HG03039 (cell line): Measurements from ENCODE around the gene NDUFS6.
"Not testable (repeated sequence)": the region's sequence is repeated elsewhere in the genome, so short reads cannot be mapped to it uniquely, and the experiment has no call there.

Experiments
- ATAC-seq: cut with Tn5 transposase; IDR thresholded peaks from one replicate; pipeline ENCODE4 v1.9.1; 2021; ENCODE audit warnings: mild to moderate bottlenecking, moderate library complexity; ENCODE audit not compliant: unreplicated experiment

Gene NDUFS6

DNA sequence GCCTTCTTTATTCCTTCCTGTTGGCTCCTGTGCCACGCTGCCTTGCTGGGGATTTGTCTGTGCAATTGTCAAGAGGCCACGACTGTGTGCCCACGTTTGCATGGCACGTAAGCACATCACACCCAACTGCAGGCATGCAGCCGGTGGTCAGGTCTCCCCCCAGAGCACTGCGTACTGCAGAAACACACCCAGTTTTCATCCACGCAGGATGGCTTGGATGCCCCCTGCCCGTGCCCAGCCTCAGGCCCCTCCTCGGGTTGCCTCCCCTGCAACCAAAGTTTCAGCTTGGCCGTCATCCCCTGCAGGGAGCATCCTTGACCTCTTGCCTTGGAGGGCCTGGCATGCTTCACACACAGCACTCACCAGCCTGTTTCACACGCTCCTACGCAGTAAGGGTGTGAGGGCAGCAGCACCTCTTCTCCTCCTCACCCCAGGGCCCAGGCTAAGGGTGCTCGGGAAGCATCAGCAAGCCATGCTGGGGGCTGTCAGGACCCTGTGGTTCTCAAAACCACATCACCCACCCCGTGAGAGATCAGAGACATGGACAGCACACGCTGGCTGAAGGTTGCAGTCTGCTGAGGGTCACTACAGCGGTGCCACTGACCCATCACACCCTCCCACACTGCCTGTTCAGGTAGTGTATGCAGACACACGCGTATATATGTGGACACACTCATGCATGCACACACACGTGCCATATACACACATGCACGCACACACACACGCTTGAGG, 4.7 kb upstream of the NDUFS6 start:
- ATAC-seq = no peak

DNA sequence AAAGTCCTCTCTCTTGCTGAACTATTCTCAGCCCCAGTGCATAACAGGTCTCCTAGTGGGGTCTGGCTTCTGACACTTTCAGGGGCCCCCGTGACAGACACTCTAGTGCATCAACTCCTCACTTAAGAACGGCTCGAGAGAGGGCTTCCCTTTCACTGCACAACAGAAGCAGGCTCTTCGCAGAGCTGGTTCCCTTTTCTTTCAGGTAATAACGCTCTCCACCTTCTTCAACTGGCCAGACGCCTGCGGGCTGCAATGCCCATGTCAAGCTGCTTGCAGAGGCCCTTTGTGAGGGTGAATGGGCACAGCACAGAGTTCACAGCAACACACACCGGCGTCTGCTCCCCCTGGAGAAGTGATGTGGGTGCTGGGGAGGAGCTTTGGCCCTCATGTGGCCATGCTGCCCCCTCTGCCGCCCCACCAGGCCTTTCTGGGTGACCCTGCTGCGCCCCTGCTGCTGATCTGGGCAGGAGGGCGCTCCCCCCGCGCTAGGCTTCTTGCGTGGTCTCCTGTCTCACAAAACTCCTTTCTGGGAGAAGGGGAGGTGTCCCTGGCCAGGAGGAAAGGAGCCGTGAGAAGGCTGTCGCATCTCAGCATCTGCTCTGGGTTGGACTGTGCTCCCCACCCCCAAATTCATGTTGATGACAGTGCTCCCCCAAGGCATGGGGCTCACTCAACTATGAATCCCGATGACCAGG, 4.0 kb upstream of the NDUFS6 start:
- no peak for ATAC-seq

DNA sequence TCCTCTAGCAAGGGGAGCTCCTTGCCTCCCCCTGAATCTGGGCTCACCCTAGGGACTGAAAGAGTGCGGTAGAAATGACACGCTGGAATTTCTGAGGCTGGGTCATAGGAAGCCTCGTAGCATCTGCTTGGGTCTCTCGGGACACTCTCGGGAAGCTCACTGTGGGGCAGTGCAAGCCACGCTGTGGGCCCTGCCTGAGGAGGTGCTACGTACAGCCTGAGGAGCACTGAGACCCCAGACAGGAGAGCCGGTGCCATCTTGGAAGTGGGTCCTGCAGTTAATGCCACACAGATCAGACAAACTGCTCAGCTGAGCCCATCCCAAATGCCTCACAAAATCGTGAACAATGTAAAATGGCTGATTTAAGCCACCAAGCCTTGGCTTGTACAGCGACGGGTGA, 3.4 kb upstream of the NDUFS6 start:
- ATAC-seq = no peak

GRCh38 chr5:1798589-1798988, 2.6 kb upstream of the NDUFS6 start:
- not testable (repeated sequence) for ATAC-seq

- ATAC-seq = peak; percentile 29
Observed at GRCh38 chr5:1799110-1799601, 2.1 kb upstream of the NDUFS6 start.

DNA sequence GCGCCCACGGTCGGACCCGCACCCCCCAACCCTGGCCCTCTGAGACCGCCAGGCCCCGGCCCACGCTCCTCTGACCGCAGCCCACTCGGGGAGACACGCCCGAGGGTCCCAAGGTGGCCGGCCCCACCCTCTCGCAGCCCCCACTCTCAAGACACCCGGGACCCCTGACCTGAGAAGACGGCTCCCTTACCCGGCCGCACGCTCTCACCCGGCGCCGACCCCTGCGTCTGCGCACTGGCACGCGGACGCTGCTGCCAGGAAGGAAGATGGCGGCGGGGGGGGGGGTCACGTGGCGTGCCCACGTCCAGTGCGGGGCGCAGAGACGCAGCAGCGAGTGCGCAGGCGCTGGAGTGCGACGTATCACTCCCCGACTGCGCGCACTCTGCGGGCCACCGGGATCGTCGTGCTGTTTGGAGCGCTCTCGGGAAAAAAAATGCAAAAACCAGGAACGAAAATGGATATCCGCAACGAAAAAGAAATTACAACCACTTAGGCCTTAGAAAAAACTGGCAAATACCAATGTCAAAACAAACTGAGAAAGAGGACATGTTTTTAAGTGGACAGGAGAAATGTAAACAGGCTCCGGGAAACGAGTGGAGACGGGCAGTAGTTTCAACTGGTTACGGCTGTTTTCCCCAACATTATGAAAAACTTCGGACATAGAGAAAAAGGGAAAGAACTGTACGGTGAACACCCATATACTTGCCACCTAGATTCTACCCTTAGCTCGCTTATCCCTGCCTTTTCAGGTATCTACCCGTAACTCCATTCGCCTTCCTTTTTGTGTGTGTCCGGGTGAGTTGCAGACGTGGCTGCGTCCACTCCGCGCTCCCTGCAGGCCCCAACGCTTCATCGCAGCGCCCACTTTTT, 1.4 kb upstream of the NDUFS6 start, which contains the start of gene MRPL36:
Gene MRPL36 (minus strand): TSS at position 236 of the 870 bp plus-strand sequence. CDS start 902 bp downstream, outside the sequence.
- peak; percentile 44 for ATAC-seq

GRCh38 chr5:1800472-1801221, 560 bp upstream of the NDUFS6 start:
- peak; percentile 30 for ATAC-seq

- no peak for ATAC-seq
Observed at GRCh38 chr5:1801967-1802295, 724 bp downstream of the NDUFS6 start.

DNA sequence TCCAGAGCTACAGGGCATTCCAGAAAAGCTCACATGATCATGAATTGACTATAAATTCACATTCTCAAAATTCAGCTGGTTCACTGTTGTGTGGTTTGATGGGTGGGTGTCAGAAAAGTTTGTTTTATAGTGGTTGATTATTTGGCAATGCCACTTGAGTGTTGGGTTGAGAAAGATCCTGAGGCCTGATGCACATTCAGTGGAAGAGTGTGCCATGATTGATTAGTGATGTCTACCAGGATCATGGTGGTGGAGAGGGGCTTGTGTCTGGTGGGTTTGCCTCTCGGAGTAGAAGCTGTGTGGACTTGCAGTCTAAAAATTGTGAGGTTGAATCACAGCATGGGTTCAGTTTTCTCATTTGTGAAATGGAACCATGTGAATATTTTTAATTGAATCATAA, 2.0 kb downstream of the NDUFS6 start:
- no peak for ATAC-seq

- no peak for ATAC-seq
Observed at GRCh38 chr5:1804001-1804690, 2.9 kb downstream of the NDUFS6 start.

DNA sequence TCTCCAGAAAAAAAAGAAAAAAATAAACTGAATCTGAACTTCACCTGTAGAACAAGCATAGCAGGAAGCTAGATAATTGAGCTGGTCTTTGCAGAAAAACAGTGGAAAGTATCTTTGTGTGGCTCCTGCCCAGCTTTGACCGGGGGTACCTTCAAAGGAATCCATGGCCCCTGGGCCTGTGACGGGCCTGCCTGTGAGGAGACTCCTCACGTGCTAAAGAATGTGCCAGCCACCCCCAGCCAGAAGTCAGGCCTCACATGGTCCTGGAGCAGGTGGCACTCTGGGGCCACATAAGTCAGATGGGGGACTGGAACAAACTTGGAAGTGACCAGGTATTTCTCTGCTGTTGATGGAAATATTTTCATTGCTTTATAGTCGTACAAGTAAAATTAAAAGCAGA, 4.1 kb downstream of the NDUFS6 start:
- ATAC-seq = no peak

- ATAC-seq = no peak
Observed at GRCh38 chr5:1805736-1806135, 4.5 kb downstream of the NDUFS6 start.

DNA sequence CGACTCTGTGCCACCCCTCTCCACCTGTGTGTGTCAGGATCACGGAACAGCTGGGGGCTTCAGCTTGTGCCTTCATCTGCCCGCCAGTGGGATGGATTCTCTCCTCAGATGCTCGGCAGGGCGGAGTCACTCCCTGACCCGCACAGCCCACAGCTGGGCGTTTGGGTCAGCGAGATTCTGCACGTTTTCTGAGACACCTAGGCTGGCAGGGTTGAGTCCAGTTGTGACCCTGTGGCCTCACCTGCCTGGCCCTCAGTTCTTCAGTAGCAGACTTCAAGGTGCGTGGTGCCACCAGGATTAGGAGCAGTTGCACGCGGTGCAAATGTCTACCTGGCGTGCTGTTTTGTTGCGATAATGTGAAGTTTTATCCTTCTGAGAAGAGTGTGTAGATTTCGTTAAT, 5.0 kb downstream of the NDUFS6 start:
- ATAC-seq = no peak

- ATAC-seq = no peak
Observed at GRCh38 chr5:1806974-1807373, 5.8 kb downstream of the NDUFS6 start.

DNA sequence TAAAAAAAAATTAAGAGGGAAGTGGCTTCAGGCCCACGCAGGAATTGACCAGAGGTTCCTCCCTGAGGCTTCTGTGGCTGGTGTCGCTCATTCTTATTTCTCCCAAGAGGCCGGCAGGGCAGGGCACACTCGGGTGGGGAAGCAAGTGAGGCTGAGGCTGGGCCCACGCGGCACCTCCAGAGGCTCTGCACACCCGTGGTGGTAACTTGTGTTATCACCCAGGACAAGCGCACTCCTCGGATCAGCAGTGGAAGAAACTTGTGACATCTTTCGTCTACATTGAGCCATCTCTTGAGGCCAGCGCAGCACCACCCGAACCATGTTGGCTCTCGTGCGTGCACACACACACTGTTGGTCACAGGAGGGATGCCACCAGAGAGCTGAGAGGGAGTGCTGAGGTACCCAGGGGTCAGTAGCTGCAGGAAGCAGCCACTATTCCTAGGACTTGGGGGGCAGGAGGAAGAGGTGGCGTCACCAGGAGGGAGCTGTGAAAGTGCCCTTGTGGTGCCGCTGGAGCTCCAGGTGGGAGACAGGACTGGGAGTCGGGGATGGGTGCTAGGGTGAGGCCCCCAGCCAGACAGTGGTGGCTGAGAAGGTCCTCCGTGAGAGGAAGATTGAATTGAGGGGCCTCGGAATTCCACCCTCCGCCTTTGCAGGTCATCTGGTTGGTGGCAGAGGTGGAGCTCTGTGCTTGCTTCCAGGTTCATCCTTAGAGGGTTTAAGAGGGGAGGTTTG, 6.4 kb downstream of the NDUFS6 start:
- ATAC-seq = no peak

DNA sequence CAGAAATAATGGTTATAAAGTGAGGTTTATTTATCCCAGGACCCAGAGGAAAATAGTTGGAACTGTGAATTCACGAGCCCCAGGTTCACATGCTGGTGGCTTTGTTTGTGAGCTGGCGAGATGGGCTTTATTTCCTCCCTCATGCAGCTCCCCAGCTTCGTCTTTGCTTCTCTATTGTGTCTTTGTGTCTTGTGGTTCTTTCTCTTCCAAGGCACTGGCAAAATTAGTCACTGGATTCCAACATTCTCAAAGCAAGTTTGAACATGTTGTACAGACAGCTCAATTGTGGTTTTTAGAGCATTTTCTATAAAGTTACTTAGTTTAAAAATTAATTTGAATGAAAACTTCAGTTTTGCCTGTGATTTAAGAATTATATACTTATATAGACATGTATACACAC, 7.2 kb downstream of the NDUFS6 start:
- ATAC-seq = no peak

DNA sequence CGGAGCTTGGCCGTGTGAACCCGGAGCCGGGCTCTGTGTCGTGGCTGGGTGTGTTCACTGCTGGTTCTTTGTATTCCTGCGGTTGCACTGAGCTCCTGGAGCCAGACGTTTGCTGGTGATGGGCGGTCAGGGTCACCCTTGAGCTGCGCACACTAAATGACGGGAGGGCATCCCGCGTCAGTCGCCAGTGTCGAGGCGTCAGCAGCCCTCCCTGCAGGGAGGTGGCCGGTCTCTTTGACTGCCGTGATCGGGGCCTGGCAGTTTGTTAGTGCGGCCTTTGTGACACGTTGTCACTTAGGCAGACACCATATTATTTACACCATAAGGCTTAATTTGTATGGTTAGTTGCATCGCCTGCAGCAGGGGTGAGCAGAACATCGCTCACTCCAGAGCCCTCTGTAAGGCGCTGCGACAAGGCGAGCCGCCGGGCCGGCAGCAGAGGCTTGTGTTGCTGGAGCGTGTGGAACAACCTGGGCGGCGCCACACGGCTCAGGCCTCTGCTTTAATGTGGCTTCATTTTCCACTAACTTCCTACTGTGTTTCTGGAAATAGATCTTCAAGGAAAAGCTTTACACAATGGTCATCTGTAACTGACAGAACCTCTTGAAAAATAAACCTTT, 8.3 kb downstream of the NDUFS6 start:
- no peak for ATAC-seq

DNA sequence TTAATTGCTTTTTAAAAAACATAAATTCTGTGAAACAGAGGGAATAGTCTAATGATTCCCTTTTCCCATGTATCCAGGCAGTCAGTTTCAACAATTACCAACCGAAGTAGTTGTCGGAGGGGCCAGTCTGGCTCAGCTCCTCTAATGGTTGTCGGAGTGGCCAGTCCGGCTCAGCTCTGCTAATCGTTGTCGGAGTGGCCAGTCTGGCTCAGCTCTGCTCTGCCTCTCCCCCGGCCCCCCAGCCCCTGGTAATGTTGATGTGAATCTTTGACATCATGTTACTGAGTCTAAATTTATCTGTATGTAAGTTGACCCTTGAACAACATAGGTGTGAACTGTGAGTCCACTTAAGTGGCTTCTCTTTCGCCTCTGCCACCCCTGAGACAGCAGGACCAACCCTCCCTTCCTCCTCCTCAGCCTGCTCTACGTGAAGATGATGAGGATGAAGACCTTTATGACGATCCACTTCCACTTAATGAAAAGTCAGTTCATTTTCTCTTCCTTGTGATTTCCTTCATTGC, 9.4 kb downstream of the NDUFS6 start:
- no peak for ATAC-seq
